ENCODE results near the gene AKT2. TPM values are rescaled to one million over a fixed set of nuclear protein-coding genes. Genes with fewer than 3 reads are reported as not detected.

AKT2 gene
- total RNA-seq, 1 experiment from 2014 or later, result 80.6 TPM

DNA sequence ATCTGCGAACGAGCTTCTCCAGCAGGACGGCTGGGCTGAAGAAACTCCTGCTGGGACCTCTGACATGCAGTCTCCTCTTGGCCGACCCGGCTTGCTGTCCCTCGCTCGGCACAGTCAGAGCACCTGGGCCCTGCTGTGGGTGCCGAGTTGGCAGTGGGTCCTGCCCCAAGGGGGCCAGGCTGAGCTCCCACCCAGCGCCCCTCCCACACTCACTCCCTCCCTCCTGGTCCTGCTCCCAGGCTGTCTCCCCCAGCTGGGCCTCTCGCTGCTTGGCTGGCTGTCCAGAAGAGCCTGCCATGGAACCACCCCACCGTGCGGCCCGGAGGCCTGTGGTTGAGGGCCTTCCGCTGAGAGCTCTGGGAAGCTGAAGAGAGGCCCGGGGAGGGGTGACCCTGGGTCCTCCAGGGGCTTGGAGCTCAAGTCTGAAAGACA, 6.0 kb downstream of the AKT2 start:
- ATAC-seq (no peak), DNase-seq (no peak)
- H3K36me3 ChIP-seq (ENCODE audit: low read depth, low read length), result no peaks in the 10 kb centered on the region
- H3K9me3 ChIP-seq (ENCODE audit: low read length), result no peaks in the 10 kb centered on the region
- CTCF ChIA-PET, result no interaction called here
- no TSS peak for BruUV-seq (replicated peaks)
- H3K4me1 ChIP-seq (ENCODE audit: insufficient read depth, low read length), result no peaks in the 10 kb centered on the region
- no peaks in the 10 kb centered on the region for H3K9me2 ChIP-seq (replicated peaks; ENCODE audit: low read length)
- no peak overlapping the region for H2AFZ ChIP-seq (ENCODE audit: low read length)
- H3K4me3 ChIP-seq (ENCODE audit: low read length), result no peak overlapping the region
- no peak overlapping the region for H3K9ac ChIP-seq (ENCODE audit: low read length)
- no peaks in the 10 kb centered on the region for H3K27me3 ChIP-seq (ENCODE audit: low read length)
- H3F3A ChIP-seq (ENCODE audit: low read length, unreplicated experiment), result no peaks in the 10 kb centered on the region
- 0 out of 2 replicates have a peak, but pooled peaks cover 5% of the 10 kb centered on the region for H4K20me1 ChIP-seq (ENCODE audit: low read length)
- H3K4me2 ChIP-seq (ENCODE audit: low read length), result no peak overlapping the region
- POLR2A ChIA-PET (ENCODE audit: unreplicated experiment), result no interaction called here
- intact Hi-C loops (cut with micrococcal nuclease), result no loop called here
- TF ChIP-seq CTCF (conservative IDR thresholded peaks at IDR 0.05; ENCODE audit: low read depth, low read length) (no peak), EZH2 (IDR thresholded peaks at IDR 0.05; ENCODE audit: low read length, unreplicated experiment) (no peak), EZH2phosphoT487 (IDR thresholded peaks at IDR 0.05; ENCODE audit: borderline replicate concordance, low read length) (no peak)
- H3K27ac ChIP-seq (ENCODE audit: low read length), result no peak overlapping the region
- H3K79me2 ChIP-seq (ENCODE audit: low read length), result peaks cover 94% of the 10 kb centered on the region

- no peak overlapping the region for H3K27ac ChIP-seq (ENCODE audit: low read length)
- ChIA-PET CTCF (no interaction called here), POLR2A (ENCODE audit: unreplicated experiment) (no interaction called here)
- no TSS peak for BruUV-seq (replicated peaks)
- no peaks in the 10 kb centered on the region for H3K27me3 ChIP-seq (ENCODE audit: low read length)
- H3K36me3 ChIP-seq (ENCODE audit: low read depth, low read length), result no peaks in the 10 kb centered on the region
- no peak for DNase-seq
- H3K9me3 ChIP-seq (ENCODE audit: low read length), result no peaks in the 10 kb centered on the region
- H3F3A ChIP-seq (ENCODE audit: low read length, unreplicated experiment), result no peaks in the 10 kb centered on the region
- intact Hi-C loops (cut with micrococcal nuclease), result no loop called here
- no peak overlapping the region for H3K9ac ChIP-seq (ENCODE audit: low read length)
- H3K4me1 ChIP-seq (ENCODE audit: insufficient read depth, low read length), result no peaks in the 10 kb centered on the region
- H4K20me1 ChIP-seq (ENCODE audit: low read length), result 0 out of 2 replicates have a peak, but pooled peaks cover 5% of the 10 kb centered on the region
- TF ChIP-seq EZH2phosphoT487 (IDR thresholded peaks at IDR 0.05; ENCODE audit: borderline replicate concordance, low read length) (no peak), CTCF (conservative IDR thresholded peaks at IDR 0.05; ENCODE audit: low read depth, low read length) (no peak), EZH2 (IDR thresholded peaks at IDR 0.05; ENCODE audit: low read length, unreplicated experiment) (no peak)
- no peak overlapping the region for H3K4me2 ChIP-seq (ENCODE audit: low read length)
- H3K79me2 ChIP-seq (ENCODE audit: low read length), result peaks cover 91% of the 10 kb centered on the region
- no peak overlapping the region for H2AFZ ChIP-seq (ENCODE audit: low read length)
- H3K9me2 ChIP-seq (replicated peaks; ENCODE audit: low read length), result no peaks in the 10 kb centered on the region
- no peak for ATAC-seq
- H3K4me3 ChIP-seq (ENCODE audit: low read length), result no peak overlapping the region
Measured at GRCh38 chr19:40278361-40279035, 6.6 kb downstream of the AKT2 start.

GRCh38 chr19:40277356-40278059, 7.6 kb downstream of the AKT2 start:
- H3K9me2 ChIP-seq (replicated peaks; ENCODE audit: low read length), result no peaks in the 10 kb centered on the region
- CTCF ChIA-PET, result no interaction called here
- intact Hi-C loops (cut with micrococcal nuclease), result no loop called here

More at GRCh38 chr19:40277356-40278059, 7.6 kb downstream of the AKT2 start:
- H3K9ac ChIP-seq (ENCODE audit: low read length), result no peak overlapping the region
- no peaks in the 10 kb centered on the region for H3K4me1 ChIP-seq (ENCODE audit: insufficient read depth, low read length)
- no peaks in the 10 kb centered on the region for H3F3A ChIP-seq (ENCODE audit: low read length, unreplicated experiment)
- TF ChIP-seq CTCF (conservative IDR thresholded peaks at IDR 0.05; ENCODE audit: low read depth, low read length), result no peak
- TF ChIP-seq EZH2 (IDR thresholded peaks at IDR 0.05; ENCODE audit: low read length, unreplicated experiment), result no peak
- no peak for TF ChIP-seq EZH2phosphoT487 (IDR thresholded peaks at IDR 0.05; ENCODE audit: borderline replicate concordance, low read length)
- POLR2A ChIA-PET (ENCODE audit: unreplicated experiment), result no interaction called here
- no peak for DNase-seq
- H3K27ac ChIP-seq (ENCODE audit: low read length), result no peak overlapping the region
- no peak for ATAC-seq
- H3K9me3 ChIP-seq (ENCODE audit: low read length), result no peaks in the 10 kb centered on the region
- H3K36me3 ChIP-seq (ENCODE audit: low read depth, low read length), result no peaks in the 10 kb centered on the region
- no peaks in the 10 kb centered on the region for H3K27me3 ChIP-seq (ENCODE audit: low read length)
- H3K79me2 ChIP-seq (ENCODE audit: low read length), result peaks cover 82% of the 10 kb centered on the region
- BruUV-seq (replicated peaks), result no TSS peak
- H3K4me2 ChIP-seq (ENCODE audit: low read length), result no peak overlapping the region
- H3K4me3 ChIP-seq (ENCODE audit: low read length), result no peak overlapping the region
- H2AFZ ChIP-seq (ENCODE audit: low read length), result no peak overlapping the region
- 0 out of 2 replicates have a peak, but pooled peaks cover 5% of the 10 kb centered on the region for H4K20me1 ChIP-seq (ENCODE audit: low read length)
